ENCODE measurements around the gene HPSE2. TPM values are rescaled to one million over a fixed set of nuclear protein-coding genes. Genes with fewer than 3 reads are reported as not detected.
"Not testable (repeated sequence)": the region's sequence is repeated elsewhere in the genome, so short reads cannot be mapped to it uniquely, and the experiment has no call there.

Gene HPSE2
- total RNA-seq, 1 experiment from 2014 or later: 0.48 TPM

- H3K4me3 ChIP-seq (ENCODE audit: insufficient read depth, low read depth, low read length): no peak overlapping the region
- no peak for DNase-seq
- H3K27me3 ChIP-seq (ENCODE audit: control insufficient read depth, insufficient read depth, low read length): no peaks in the 10 kb centered on the region
- no peaks in the 10 kb centered on the region for H3K36me3 ChIP-seq (replicated peaks; ENCODE audit: control insufficient read depth, insufficient read depth, low read length)
These were observed 230.4 kb downstream of the HPSE2 start for GRCh38 chr10:99005254-99005653.

- no peak for DNase-seq
- Histone ChIP-seq H3K27me3 (ENCODE audit: control insufficient read depth, insufficient read depth, low read length) (no peaks in the 10 kb centered on the region), H3K4me3 (ENCODE audit: insufficient read depth, low read depth, low read length) (no peak overlapping the region)
These were observed 230.9 kb downstream of the HPSE2 start for GRCh38 chr10:99004738-99005137.

GRCh38 chr10:99002392-99002791, 233.3 kb downstream of the HPSE2 start:
- Histone ChIP-seq H3K36me3 (replicated peaks; ENCODE audit: control insufficient read depth, insufficient read depth, low read length) (no peaks in the 10 kb centered on the region), H3K4me3 (ENCODE audit: insufficient read depth, low read depth, low read length) (no peak overlapping the region), H3K27me3 (ENCODE audit: control insufficient read depth, insufficient read depth, low read length) (no peaks in the 10 kb centered on the region)
- no peak for DNase-seq

More at GRCh38 chr10:99004738-99005137, 230.9 kb downstream of the HPSE2 start:
- H3K36me3 ChIP-seq (replicated peaks; ENCODE audit: control insufficient read depth, insufficient read depth, low read length): no peaks in the 10 kb centered on the region

DNA sequence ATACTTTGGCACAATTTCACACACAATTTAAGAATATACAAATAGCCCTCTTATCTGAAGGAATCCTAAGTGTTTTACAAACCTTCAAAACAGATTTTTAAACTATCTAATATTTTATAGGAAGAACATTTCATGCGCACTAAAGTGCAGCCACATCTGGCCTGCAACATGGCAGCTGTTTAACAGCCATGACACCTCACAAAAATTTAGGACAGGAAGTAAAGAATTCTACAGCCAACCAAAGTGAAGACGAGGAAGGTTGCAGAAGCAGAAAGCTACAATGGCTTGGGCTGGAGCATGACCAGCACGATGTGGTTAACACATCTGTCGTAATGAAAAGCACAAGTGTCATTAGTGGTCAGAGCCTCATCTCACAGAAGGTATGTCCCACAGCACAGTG, 238.1 kb downstream of the HPSE2 start:
- H3K36me3 ChIP-seq (replicated peaks; ENCODE audit: control insufficient read depth, insufficient read depth, low read length): no peaks in the 10 kb centered on the region
- no peaks in the 10 kb centered on the region for H3K27me3 ChIP-seq (ENCODE audit: control insufficient read depth, insufficient read depth, low read length)
- DNase-seq: no peak
- no peak overlapping the region for H3K4me3 ChIP-seq (ENCODE audit: insufficient read depth, low read depth, low read length)

DNA sequence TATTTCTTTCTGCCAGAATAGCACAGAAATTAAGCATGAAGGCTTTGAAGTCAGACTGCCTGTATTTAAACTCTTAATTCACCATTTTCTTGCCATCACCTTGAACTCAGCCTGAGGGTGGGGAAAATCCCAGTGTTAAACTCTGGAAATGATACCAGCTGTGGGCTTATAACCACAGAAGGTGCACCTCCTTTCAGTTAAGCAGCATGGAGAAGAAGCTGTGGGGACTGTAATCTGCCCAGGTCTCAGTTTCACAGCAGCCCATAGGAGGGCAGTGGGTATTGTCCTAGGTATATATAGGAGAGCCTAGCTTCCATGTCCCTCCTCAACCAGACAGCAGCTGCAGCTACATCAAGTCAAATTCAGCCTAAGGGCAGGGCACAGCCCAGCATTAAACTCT, 241.6 kb downstream of the HPSE2 start:
- H3K36me3 ChIP-seq (replicated peaks; ENCODE audit: control insufficient read depth, insufficient read depth, low read length): no peaks in the 10 kb centered on the region
- no peaks in the 10 kb centered on the region for H3K27me3 ChIP-seq (ENCODE audit: control insufficient read depth, insufficient read depth, low read length)
- no peak for DNase-seq
- no peak overlapping the region for H3K4me3 ChIP-seq (ENCODE audit: insufficient read depth, low read depth, low read length)

DNA sequence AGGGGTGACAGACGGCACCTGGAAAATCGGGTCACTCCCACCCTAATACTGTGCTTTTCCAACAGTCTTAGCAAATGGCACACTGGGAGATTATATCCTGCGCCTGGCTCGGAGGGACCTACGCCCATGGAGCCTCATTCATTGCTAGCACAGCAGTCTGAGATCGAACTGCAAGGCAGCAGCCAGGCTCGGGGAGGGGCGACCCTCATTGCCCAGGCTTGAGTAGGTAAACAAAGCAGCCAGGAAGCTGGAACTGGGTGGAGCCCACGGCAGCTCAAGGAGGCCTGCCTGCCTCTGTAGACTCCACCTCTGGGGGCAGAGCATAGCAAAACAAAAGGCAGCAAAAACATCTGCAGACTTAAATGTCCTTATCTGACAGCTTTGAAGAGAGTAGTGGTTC, 251.9 kb downstream of the HPSE2 start:
- H3K4me3 ChIP-seq (ENCODE audit: insufficient read depth, low read depth, low read length); H3K27me3 ChIP-seq (ENCODE audit: control insufficient read depth, insufficient read depth, low read length); DNase-seq; H3K36me3 ChIP-seq (replicated peaks; ENCODE audit: control insufficient read depth, insufficient read depth, low read length): not testable (repeated sequence)

- Histone ChIP-seq H3K27me3 (ENCODE audit: control insufficient read depth, insufficient read depth, low read length) (no peaks in the 10 kb centered on the region), H3K36me3 (replicated peaks; ENCODE audit: control insufficient read depth, insufficient read depth, low read length) (no peaks in the 10 kb centered on the region), H3K4me3 (ENCODE audit: insufficient read depth, low read depth, low read length) (no peak overlapping the region)
- DNase-seq: no peak
These were observed 255.3 kb downstream of the HPSE2 start for GRCh38 chr10:98980353-98980752.

DNA sequence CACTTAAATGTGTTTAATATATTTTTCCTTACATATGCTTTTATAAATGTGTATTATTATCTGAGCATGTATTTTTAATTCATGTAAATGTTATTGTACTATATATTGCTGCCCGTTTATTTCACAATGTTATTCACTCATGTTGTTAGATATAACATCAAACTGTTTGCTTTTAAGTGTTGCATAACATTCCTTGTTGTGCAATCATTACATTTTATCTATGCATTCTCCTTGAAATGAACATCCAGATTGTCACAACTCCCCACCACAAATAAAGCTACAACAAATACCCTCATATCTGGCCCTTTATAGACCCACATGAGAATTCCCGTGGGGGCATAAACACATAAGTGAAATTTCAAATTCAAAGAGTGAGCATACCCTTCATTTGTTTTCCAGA, 264.2 kb downstream of the HPSE2 start:
- H3K4me3 ChIP-seq (ENCODE audit: insufficient read depth, low read depth, low read length): no peak overlapping the region
- no peaks in the 10 kb centered on the region for H3K36me3 ChIP-seq (replicated peaks; ENCODE audit: control insufficient read depth, insufficient read depth, low read length)
- H3K27me3 ChIP-seq (ENCODE audit: control insufficient read depth, insufficient read depth, low read length): no peaks in the 10 kb centered on the region
- DNase-seq: no peak

DNA sequence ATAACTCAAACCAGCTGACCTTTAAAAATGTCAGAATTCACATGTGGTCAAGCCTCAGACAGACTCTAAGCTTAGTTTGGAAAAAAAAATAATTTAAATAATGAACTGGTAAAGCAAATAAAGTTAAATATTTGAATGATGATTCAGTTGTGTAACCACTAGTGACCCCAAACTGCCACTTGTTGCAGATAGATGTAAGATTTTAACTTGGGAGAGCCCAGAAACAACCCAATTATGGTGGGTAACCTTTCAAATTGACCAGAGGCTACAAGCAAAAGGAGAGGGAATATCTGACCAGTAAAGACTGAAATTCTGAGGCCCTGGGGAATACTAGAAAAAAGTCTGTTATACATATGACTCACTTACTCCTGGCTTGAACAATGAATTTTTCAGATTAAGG, 268.1 kb downstream of the HPSE2 start:
- DNase-seq: no peak
- Histone ChIP-seq H3K4me3 (ENCODE audit: insufficient read depth, low read depth, low read length) (no peak overlapping the region), H3K36me3 (replicated peaks; ENCODE audit: control insufficient read depth, insufficient read depth, low read length) (no peaks in the 10 kb centered on the region), H3K27me3 (ENCODE audit: control insufficient read depth, insufficient read depth, low read length) (no peaks in the 10 kb centered on the region)

DNA sequence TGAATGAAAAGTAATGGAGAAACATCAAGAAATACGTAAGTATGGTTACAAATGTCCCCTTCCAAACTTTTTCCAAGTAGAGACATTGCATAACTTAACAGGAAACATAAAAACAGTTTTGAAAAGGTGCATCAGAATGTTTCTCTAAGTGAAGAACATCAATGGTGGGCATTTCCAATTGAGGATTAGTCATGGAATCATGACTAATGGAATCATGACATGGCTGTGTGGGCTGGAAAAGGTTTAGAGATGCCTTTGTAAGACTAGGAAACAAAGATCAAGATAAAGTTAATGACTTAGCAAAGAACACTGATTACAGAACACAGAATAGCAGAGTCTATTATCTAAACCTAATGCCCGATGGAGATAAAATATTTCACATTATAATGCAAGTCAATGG, 272.0 kb downstream of the HPSE2 start:
- Histone ChIP-seq H3K27me3 (ENCODE audit: control insufficient read depth, insufficient read depth, low read length) (no peaks in the 10 kb centered on the region), H3K4me3 (ENCODE audit: insufficient read depth, low read depth, low read length) (no peak overlapping the region), H3K36me3 (replicated peaks; ENCODE audit: control insufficient read depth, insufficient read depth, low read length) (no peaks in the 10 kb centered on the region)
- no peak for DNase-seq

DNA sequence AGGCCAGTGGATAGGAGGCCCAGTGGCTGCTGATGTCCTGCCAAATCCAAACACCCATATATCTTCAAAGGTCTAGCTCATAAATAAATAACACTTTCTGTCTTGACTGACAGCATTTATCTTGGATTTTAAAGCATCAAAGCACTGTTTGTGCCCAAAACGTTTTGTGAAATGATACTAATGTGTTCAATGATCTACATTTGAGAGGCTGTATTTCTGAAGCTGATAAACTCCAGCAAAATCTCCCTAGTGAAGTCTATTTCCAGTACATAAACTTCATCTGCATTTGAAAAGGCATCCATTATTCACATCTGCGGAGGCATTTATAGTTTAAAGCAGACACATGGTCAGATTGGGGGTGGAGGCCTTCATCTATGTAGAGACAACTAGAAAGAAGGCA, 276.3 kb downstream of the HPSE2 start:
- Histone ChIP-seq H3K4me3 (ENCODE audit: insufficient read depth, low read depth, low read length) (no peak overlapping the region), H3K27me3 (ENCODE audit: control insufficient read depth, insufficient read depth, low read length) (no peaks in the 10 kb centered on the region), H3K36me3 (replicated peaks; ENCODE audit: control insufficient read depth, insufficient read depth, low read length) (no peaks in the 10 kb centered on the region)
- no peak for DNase-seq

DNA sequence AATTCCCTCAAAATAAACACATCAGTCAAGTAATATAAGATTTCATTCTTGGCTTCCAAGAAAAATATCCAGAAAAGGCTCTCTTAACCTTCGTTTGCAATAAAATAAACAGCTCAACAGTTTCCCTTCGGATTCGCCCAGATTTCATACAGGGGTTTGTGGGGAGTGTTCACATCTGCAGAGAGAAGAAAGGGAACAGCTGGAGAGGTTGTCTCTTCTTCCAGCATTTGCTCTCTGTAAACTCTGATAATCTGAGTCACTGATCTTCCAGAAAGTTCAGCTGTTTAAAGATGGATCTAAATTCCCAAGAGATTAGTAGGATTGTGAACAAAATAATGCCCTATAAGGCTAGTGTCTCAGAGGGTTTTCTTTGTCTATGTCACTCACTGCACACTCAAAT, 277.9 kb downstream of the HPSE2 start:
- DNase-seq: no peak
- no peaks in the 10 kb centered on the region for H3K36me3 ChIP-seq (replicated peaks; ENCODE audit: control insufficient read depth, insufficient read depth, low read length)
- H3K4me3 ChIP-seq (ENCODE audit: insufficient read depth, low read depth, low read length): no peak overlapping the region
- H3K27me3 ChIP-seq (ENCODE audit: control insufficient read depth, insufficient read depth, low read length): no peaks in the 10 kb centered on the region

GRCh38 chr10:98956576-98957260, 278.9 kb downstream of the HPSE2 start:
- no peak for DNase-seq
- H3K36me3 ChIP-seq (replicated peaks; ENCODE audit: control insufficient read depth, insufficient read depth, low read length): no peaks in the 10 kb centered on the region
- H3K27me3 ChIP-seq (ENCODE audit: control insufficient read depth, insufficient read depth, low read length): no peaks in the 10 kb centered on the region
- no peak overlapping the region for H3K4me3 ChIP-seq (ENCODE audit: insufficient read depth, low read depth, low read length)

DNA sequence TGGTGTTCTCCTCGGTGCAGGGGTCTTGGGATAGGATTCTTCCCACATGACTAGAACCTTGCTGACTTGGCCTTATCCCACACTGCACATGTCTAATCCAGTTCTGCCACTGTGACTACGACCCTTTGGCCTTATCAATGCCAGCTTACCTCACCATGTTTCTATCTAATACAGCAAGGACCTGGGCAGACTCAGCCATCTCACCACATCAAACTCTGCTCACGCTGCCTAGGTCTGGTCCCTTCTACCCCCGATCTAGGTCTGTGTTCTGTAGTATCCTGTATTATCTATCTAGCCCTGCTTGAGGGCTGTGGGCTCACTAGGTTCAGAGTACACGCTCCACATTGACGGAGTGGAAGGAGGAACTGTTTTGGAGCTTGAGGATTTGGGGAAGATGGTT, 282.4 kb downstream of the HPSE2 start:
- H3K27me3 ChIP-seq (ENCODE audit: control insufficient read depth, insufficient read depth, low read length): no peaks in the 10 kb centered on the region
- no peak overlapping the region for H3K4me3 ChIP-seq (ENCODE audit: insufficient read depth, low read depth, low read length)
- no peaks in the 10 kb centered on the region for H3K36me3 ChIP-seq (replicated peaks; ENCODE audit: control insufficient read depth, insufficient read depth, low read length)
- DNase-seq: no peak

GRCh38 chr10:98951269-98952000, 284.2 kb downstream of the HPSE2 start:
- Histone ChIP-seq H3K36me3 (replicated peaks; ENCODE audit: control insufficient read depth, insufficient read depth, low read length) (no peaks in the 10 kb centered on the region), H3K4me3 (ENCODE audit: insufficient read depth, low read depth, low read length) (no peak overlapping the region), H3K27me3 (ENCODE audit: control insufficient read depth, insufficient read depth, low read length) (no peaks in the 10 kb centered on the region)
- no peak for DNase-seq

Data from H7 (cell line).